ENCODE results near the gene C10orf88. TPM values are rescaled to one million over a fixed set of nuclear protein-coding genes. Genes with fewer than 3 reads are reported as not detected.

The C10orf88 gene
- total RNA-seq, 1 donor from 2014 or later = 13.5 TPM

- H3K9me3 Mint-ChIP-seq (ENCODE audit: low read depth) = no peaks in the 10 kb centered on the region
- H3K4me1 Mint-ChIP-seq (ENCODE audit: low read depth) = no peaks in the 10 kb centered on the region
- peaks cover 8% of the 10 kb centered on the region for H3K36me3 Mint-ChIP-seq (ENCODE audit: insufficient read depth)
- H3K27ac Mint-ChIP-seq = no peak overlapping the region
- H3K27me3 Mint-ChIP-seq = no peaks in the 10 kb centered on the region
- DNase-seq (ENCODE audit: low spot score, unreplicated experiment) = no peak
- TF ChIP-seq, protein P1, sequence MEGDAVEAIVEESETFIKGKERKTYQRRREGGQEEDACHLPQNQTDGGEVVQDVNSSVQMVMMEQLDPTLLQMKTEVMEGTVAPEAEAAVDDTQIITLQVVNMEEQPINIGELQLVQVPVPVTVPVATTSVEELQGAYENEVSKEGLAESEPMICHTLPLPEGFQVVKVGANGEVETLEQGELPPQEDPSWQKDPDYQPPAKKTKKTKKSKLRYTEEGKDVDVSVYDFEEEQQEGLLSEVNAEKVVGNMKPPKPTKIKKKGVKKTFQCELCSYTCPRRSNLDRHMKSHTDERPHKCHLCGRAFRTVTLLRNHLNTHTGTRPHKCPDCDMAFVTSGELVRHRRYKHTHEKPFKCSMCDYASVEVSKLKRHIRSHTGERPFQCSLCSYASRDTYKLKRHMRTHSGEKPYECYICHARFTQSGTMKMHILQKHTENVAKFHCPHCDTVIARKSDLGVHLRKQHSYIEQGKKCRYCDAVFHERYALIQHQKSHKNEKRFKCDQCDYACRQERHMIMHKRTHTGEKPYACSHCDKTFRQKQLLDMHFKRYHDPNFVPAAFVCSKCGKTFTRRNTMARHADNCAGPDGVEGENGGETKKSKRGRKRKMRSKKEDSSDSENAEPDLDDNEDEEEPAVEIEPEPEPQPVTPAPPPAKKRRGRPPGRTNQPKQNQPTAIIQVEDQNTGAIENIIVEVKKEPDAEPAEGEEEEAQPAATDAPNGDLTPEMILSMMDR (IDR thresholded peaks at IDR 0.05; ENCODE audit: unreplicated experiment) = no peak
- H3K4me3 Mint-ChIP-seq (ENCODE audit: low read depth) = no peak overlapping the region
Observed at GRCh38 chr10:122990278-122990677, 36.3 kb upstream of the C10orf88 start.

GRCh38 chr10:122988501-122988900 is 34.5 kb upstream of the C10orf88 start:
- Mint-ChIP-seq H3K9me3 (ENCODE audit: low read depth) (no peaks in the 10 kb centered on the region), H3K4me3 (ENCODE audit: low read depth) (no peak overlapping the region), H3K27ac (no peak overlapping the region), H3K27me3 (no peaks in the 10 kb centered on the region), H3K4me1 (ENCODE audit: low read depth) (no peaks in the 10 kb centered on the region), H3K36me3 (ENCODE audit: insufficient read depth) (peaks cover 5% of the 10 kb centered on the region)
- DNase-seq (ENCODE audit: low spot score, unreplicated experiment) = no peak
- TF ChIP-seq, protein P1 (IDR thresholded peaks at IDR 0.05; ENCODE audit: unreplicated experiment) = no peak

GRCh38 chr10:122986335-122986734 is 32.3 kb upstream of the C10orf88 start:
- Mint-ChIP-seq H3K27ac (no peak overlapping the region), H3K9me3 (ENCODE audit: low read depth) (no peaks in the 10 kb centered on the region), H3K4me1 (ENCODE audit: low read depth) (no peaks in the 10 kb centered on the region), H3K4me3 (ENCODE audit: low read depth) (no peak overlapping the region), H3K27me3 (no peaks in the 10 kb centered on the region), H3K36me3 (ENCODE audit: insufficient read depth) (peaks cover 3% of the 10 kb centered on the region)
- DNase-seq (ENCODE audit: low spot score, unreplicated experiment) = no peak
- TF ChIP-seq, protein P1 (IDR thresholded peaks at IDR 0.05; ENCODE audit: unreplicated experiment) = no peak

GRCh38 chr10:122984708-122985107 is 30.7 kb upstream of the C10orf88 start:
- H3K4me3 Mint-ChIP-seq (ENCODE audit: low read depth) = no peak overlapping the region
- H3K27me3 Mint-ChIP-seq = no peaks in the 10 kb centered on the region
- H3K9me3 Mint-ChIP-seq (ENCODE audit: low read depth) = no peaks in the 10 kb centered on the region
- no peaks in the 10 kb centered on the region for H3K36me3 Mint-ChIP-seq (ENCODE audit: insufficient read depth)
- no peak for DNase-seq (ENCODE audit: low spot score, unreplicated experiment)
- peaks cover 4% of the 10 kb centered on the region for H3K4me1 Mint-ChIP-seq (ENCODE audit: low read depth)
- no peak overlapping the region for H3K27ac Mint-ChIP-seq
- TF ChIP-seq, protein P1 (IDR thresholded peaks at IDR 0.05; ENCODE audit: unreplicated experiment) = no peak

DNA sequence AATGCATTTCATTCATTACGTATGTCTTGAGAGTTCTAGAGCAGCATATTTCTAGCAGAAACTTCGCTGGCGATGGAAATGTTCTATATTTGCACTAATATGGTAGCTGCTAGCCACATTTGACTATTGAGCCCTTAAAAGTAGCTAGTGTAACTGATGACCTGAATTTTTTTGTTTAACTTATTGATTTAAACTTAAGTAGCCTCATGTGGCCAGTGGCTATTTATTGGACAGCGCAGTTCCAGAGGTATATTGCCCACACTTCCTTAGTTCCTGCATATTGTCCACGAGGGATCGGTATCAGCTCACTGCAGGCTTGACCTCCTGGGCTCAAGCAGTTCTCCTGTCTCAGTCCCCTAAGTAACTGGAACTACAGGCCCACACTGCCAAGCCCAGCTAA is 29.9 kb upstream of the C10orf88 start:
- peaks cover 4% of the 10 kb centered on the region for H3K4me1 Mint-ChIP-seq (ENCODE audit: low read depth)
- no peaks in the 10 kb centered on the region for H3K36me3 Mint-ChIP-seq (ENCODE audit: insufficient read depth)
- H3K27ac Mint-ChIP-seq = no peak overlapping the region
- no peaks in the 10 kb centered on the region for H3K27me3 Mint-ChIP-seq
- H3K9me3 Mint-ChIP-seq (ENCODE audit: low read depth) = no peaks in the 10 kb centered on the region
- no peak for DNase-seq (ENCODE audit: low spot score, unreplicated experiment)
- TF ChIP-seq, protein P1 (IDR thresholded peaks at IDR 0.05; ENCODE audit: unreplicated experiment) = no peak
- H3K4me3 Mint-ChIP-seq (ENCODE audit: low read depth) = no peak overlapping the region
